PC-9 (cell line): ENCODE measurements around the gene ABCA1. TPM values are rescaled to one million over a fixed set of nuclear protein-coding genes. Genes with fewer than 3 reads are reported as not detected.

Experiments used
- BruUV-seq: library from RNA; stranded (reverse); fragments of 400-500 nt; replicated peaks from 2 replicates; lab custom pipeline; 2021; lab: Mats Ljungman, UMichigan
- CTCF ChIA-PET: fragments of 300-600 bp; sonication (Branson Sonifier 250); formaldehyde crosslinking; loops from one replicate; lab custom pipeline; 2022; ENCODE audit warnings: antibody characterized with exemption; lab: Charles Lee
- POLR2A ChIA-PET: fragments of 300-600 bp; sonication (Branson Sonifier 250); formaldehyde crosslinking; loops from one replicate; lab custom pipeline; 2022; ENCODE audit warnings: antibody characterized with exemption; ENCODE audit not compliant: unreplicated experiment; lab: Charles Lee
- DNase-seq, 2 experiments: peaks; one replicate each; pipeline versions ENCODE4 v3.0.0 to v3.0.0-alpha.2; 2015 to 2022; ENCODE audit warnings: mixed read lengths in 1 of 2
- H2AFZ ChIP-seq: fragments of 200-600 bp; sonication (generic); 2 replicates; pipeline ENCODE4 v1.8.1; 2017; ENCODE audit warnings: antibody characterized with exemption
- H3F3A ChIP-seq: fragments of 200-600 bp; sonication (generic); 2 replicates; pipeline ENCODE4 v1.8.1; 2017; ENCODE audit warnings: antibody characterized with exemption, mild to moderate bottlenecking, low read depth; ENCODE audit not compliant: insufficient read depth
- H3K27ac ChIP-seq: fragments of 200-600 bp; sonication (generic); 2 replicates; pipeline ENCODE4 v1.6.1; 2016; ENCODE audit warnings: mixed run types
- H3K27me3 ChIP-seq: fragments of 200-600 bp; sonication (generic); 2 replicates; pipeline ENCODE4 v1.6.1; 2016; ENCODE audit warnings: low read depth, mixed run types; ENCODE audit not compliant: insufficient read depth
- H3K36me3 ChIP-seq: fragments of 200-600 bp; sonication (generic); 2 replicates; pipeline ENCODE4 v1.6.1; 2016; ENCODE audit warnings: low read depth, mixed run types
- H3K4me1 ChIP-seq: fragments of 200-600 bp; sonication (generic); replicated peaks from 2 replicates; pipeline ENCODE4 v1.6.1; 2016; ENCODE audit warnings: mixed run types; ENCODE audit not compliant: insufficient read depth
- H3K4me2 ChIP-seq: fragments of 200-600 bp; sonication (generic); 2 replicates; pipeline ENCODE4 v1.6.1; 2017; ENCODE audit warnings: mixed run types
- H3K4me3 ChIP-seq: fragments of 200-600 bp; sonication (generic); 2 replicates; pipeline ENCODE4 v1.6.1; 2016; ENCODE audit warnings: mixed run types
- H3K79me2 ChIP-seq: fragments of 200-600 bp; sonication (generic); 2 replicates; pipeline ENCODE4 v1.6.1; 2017; ENCODE audit warnings: low read depth, mixed run types
- H3K9me2 ChIP-seq: fragments of 200-600 bp; sonication (generic); 2 replicates; pipeline ENCODE4 v1.8.1; 2017; ENCODE audit warnings: mild to moderate bottlenecking; ENCODE audit not compliant: insufficient read depth
- H3K9me3 ChIP-seq: fragments of 200-600 bp; sonication (generic); 2 replicates; pipeline ENCODE4 v1.8.1; 2016; ENCODE audit warnings: low read depth; ENCODE audit not compliant: insufficient read depth
- H4K20me1 ChIP-seq: fragments of 200-600 bp; sonication (generic); 2 replicates; pipeline ENCODE4 v1.8.1; 2017; ENCODE audit not compliant: insufficient read depth
- CTCF ChIP-seq: fragments of 200-600 bp; sonication (generic); conservative IDR thresholded peaks from 2 replicates; pipeline ENCODE4 v1.6.1; 2017; ENCODE audit warnings: mixed run types, antibody characterized with exemption, mild to moderate bottlenecking, moderate library complexity
- EZH2 ChIP-seq: fragments of 200-600 bp; sonication (generic); IDR thresholded peaks from 2 replicates; pipeline ENCODE4 v1.8.0; 2017; ENCODE audit warnings: antibody characterized with exemption, low read depth
- intact Hi-C: fragments of 100-400 bp; cut with micrococcal nuclease; formaldehyde crosslinking; loops from one replicate; pipeline ENCODE4 v1.10.0; 2022; ENCODE audit not compliant: unreplicated experiment
- total RNA-seq: library from RNA; stranded (reverse); gene quantifications from 2 replicates; pipeline ENCODE4 v1.2.3, GENCODE V29; 2021

The ABCA1 gene
- total RNA-seq, 1 experiment from 2014 or later: 38.3 TPM

- intact Hi-C loops: no loop called here
Measured at GRCh38 chr9:104800068-104800785, 127.7 kb downstream of the ABCA1 start.

GRCh38 chr9:104798209-104798995 lies 129.6 kb downstream of the ABCA1 start:
- CTCF ChIA-PET: no interaction called here

More at GRCh38 chr9:104800068-104800785, 127.7 kb downstream of the ABCA1 start:
- Histone ChIP-seq H3K4me3 (no peak overlapping the region), H3K4me2 (no peak overlapping the region), H3K9me2 (no peaks in the 10 kb centered on the region), H3K4me1 (no peaks in the 10 kb centered on the region), H2AFZ (no peak overlapping the region), H3K36me3 (peaks cover 78% of the 10 kb centered on the region), H3K9me3 (no peaks in the 10 kb centered on the region), H3K79me2 (no peaks in the 10 kb centered on the region), H3K27me3 (no peaks in the 10 kb centered on the region), H3F3A (no peaks in the 10 kb centered on the region; the same call in 1 of the 2 replicates), H4K20me1 (peaks cover 3% of the 10 kb centered on the region; the same call in 1 of the 2 replicates), H3K27ac (no peak overlapping the region)
- DNase-seq: no peak
- ChIA-PET CTCF (no interaction called here), POLR2A (no interaction called here)
- TF ChIP-seq CTCF (no peak), EZH2 (no peak)
- BruUV-seq: no TSS peak

More at GRCh38 chr9:104798209-104798995, 129.6 kb downstream of the ABCA1 start:
- no peaks in the 10 kb centered on the region for H3K9me2 ChIP-seq
- no peaks in the 10 kb centered on the region for H3K27me3 ChIP-seq
- no peaks in the 10 kb centered on the region for H3K4me1 ChIP-seq
- no peak overlapping the region for H3K4me2 ChIP-seq
- no peak for DNase-seq
- H3K9me3 ChIP-seq: no peaks in the 10 kb centered on the region
- BruUV-seq: no TSS peak
- peaks cover 8% of the 10 kb centered on the region for H4K20me1 ChIP-seq
- H3K4me3 ChIP-seq: no peak overlapping the region
- H2AFZ ChIP-seq: no peak overlapping the region
- H3F3A ChIP-seq: no peaks in the 10 kb centered on the region; the same call in 1 of the 2 replicates
- H3K36me3 ChIP-seq: peaks cover 79% of the 10 kb centered on the region
- TF ChIP-seq EZH2 (no peak), CTCF (no peak)
- intact Hi-C loops: no loop called here
- H3K79me2 ChIP-seq: no peaks in the 10 kb centered on the region
- no peak overlapping the region for H3K27ac ChIP-seq
- POLR2A ChIA-PET: no interaction called here
